Activated CD4-positive, alpha-beta T cell treated with anti-CD3 and anti-CD28 coated beads for 48 hours (primary cell): ENCODE measurements around the gene ATPAF2.

Experiments
- DNase-seq: peaks from one replicate; pipeline ENCODE4 v3.0.0-alpha.2; 2020

The ATPAF2 gene

GRCh38 chr17:17983376-17983775 is 55.6 kb downstream of the ATPAF2 start:
- DNase-seq = no peak

- no peak for DNase-seq
Measured at GRCh38 chr17:17982801-17983200, 56.2 kb downstream of the ATPAF2 start.

- no peak for DNase-seq
Measured at GRCh38 chr17:17981330-17981729, 57.6 kb downstream of the ATPAF2 start.

GRCh38 chr17:17979778-17980177 is 59.2 kb downstream of the ATPAF2 start:
- DNase-seq = no peak

GRCh38 chr17:17978481-17979424 is 60.2 kb downstream of the ATPAF2 start:
- DNase-seq = no peak

DNA sequence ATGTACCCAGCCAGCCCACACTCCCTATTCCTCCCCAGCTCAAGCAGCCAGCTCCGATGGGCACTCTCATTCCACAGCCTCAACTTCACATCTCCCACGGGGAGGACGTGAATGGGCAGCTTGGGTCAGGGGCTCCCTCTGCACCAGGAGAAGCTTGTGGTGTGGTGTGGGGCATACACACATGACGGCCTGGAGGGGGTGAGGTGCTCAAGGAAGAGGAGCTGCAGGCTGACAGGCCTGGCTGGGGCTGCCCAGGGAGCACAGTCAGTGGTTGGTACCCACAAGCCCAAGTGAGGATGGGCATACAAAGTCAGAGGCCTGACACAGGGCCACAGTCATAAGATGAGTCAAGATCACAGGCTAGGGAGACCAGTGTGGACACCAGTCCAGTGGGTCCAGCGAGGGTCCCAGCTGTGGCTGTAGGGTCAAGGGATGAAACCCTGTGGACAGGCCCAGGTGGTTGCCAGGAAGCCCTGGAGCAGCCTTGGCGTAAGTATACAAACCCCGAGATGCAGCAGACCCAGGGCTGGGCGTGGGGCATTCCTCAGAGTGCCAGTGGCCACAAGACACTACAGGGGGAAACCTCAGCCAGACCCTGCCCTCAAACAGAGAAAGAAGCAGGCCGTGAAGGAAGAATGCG is 61.9 kb downstream of the ATPAF2 start:
- DNase-seq = no peak

DNA sequence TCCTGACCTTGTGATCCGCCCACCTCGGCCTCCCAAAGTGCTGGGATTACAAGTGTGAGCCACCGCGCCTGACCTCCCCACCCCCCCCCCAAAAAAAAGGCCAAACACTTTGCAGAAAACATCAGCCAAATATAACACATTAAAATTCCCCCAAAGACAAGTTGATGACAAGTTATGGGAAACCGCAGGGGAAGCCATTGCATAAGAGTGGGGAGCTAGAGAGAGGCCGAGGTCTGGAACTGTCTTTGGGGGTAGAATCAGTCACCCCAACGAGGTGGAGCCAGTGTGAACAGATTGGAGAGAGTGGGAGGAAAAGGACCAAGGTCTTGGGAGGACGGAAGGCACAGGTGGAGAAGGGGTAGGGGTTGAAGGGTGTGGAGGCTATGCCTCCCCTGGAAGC is 63.5 kb downstream of the ATPAF2 start:
- DNase-seq = no peak

DNA sequence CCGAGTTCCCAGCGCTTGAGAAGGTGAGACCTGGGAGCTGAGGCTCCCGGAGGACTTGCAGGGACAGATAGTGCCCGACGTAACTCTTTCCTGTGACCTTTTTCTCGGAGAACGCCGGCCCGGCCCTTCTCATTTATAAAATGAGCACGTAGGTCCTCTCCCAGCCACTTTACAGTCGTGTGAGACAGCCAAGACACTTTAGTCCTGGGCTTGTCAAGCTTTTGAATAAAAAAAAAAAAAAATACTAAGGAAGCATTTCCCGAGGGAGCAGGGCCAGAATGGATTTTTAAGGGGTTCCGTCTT is 66.1 kb downstream of the ATPAF2 start:
- DNase-seq = no peak

DNA sequence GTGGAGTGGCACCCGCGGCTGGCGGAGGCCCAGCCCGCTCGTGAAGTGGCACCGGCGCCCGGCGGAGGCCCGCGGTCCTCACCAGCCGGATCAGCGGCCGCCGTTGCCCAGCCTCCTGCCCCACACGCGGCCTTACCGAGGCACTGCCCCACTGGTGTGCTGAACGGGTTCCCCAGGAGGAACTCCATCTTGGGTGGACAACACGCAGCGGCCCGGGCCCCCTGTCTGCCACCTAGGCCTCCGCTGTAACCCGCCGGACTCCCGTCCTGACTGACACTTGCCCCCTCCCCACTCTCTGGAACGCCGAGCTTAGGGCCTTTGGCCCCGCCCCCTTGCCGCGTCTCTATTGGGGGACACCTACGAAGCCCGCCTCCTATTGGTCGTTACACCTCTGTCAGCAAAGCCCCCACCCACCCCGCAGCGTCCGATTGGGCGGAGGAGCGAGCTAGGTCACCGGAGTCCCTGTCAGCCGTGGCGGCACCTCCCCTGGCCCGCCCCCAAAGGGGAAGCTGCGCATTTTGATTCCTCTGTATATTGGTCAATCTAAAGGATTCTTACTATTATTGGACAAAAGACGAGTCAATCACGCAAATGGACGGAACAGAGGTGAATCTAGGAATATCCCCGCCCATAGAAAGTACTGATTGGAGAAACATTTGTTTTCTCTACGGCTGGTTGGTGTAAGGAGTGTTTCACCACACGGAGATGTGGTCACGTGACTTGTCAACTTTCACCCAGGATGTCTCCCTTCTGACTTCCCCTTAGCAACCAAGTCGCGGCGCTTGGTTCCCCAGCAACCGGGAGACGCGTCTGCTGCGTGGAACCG is 66.6 kb downstream of the ATPAF2 start, which contains the start of the genes DRC3 and TOM1L2:
TSS of gene DRC3 (plus strand) at position 737 of the 826 bp plus-strand sequence. CDS start 4,737 bp downstream, outside the sequence.
TSS of gene TOM1L2 (minus strand) at position 275 of the 826 bp plus-strand sequence. CDS start at position 188, 87 bp downstream.
- DNase-seq = peak; percentile 100

DNA sequence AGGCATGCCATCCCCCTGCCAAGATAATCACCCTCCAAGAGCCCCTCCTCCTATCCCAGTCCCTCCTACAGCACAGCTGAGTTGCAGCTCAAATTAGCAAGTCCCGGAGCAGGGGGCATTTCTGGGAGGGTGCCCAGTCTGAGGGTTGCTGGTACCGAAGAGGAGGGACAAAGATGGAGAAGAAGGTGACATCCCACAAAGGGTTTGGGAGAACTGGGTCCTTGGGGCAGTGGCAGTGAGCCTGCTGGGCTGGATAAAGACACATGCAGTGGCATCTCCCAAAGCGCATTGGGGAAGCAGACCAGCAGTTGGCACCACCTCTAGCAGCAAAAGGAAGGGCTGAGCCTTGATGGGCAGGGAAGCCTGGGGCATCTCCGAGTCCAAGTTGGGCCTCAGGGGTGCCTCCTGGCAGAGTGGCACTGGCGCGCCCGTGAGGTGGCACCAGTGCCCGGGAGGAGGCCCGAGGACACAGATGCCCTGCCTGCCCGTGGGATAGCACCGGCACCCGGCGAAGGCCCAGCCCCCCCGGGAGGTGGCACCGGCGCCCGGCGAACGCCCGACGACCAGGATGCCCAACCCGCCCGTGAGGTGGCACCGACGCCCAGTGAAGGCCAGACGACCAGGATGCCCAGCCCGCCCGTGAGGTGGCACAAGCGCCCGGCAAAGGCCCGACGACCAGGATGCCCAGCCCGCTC is 67.4 kb downstream of the ATPAF2 start:
- no peak for DNase-seq

- DNase-seq = no peak
Measured at GRCh38 chr17:17970699-17971430, 68.1 kb downstream of the ATPAF2 start.
